WI38 (cell line): Measurements from ENCODE around the gene STYXL2.

ENCODE experiments used
- H3K4me3 ChIP-seq: 2 replicates; pipeline ENCODE4 v1.5.1; 2011; ENCODE audit warnings: low read depth, mild to moderate bottlenecking, control low read depth, low read length
- CTCF ChIP-seq: IDR thresholded peaks from 2 replicates; pipeline ENCODE4 v1.5.1; 2012; ENCODE audit warnings: low read depth, mild to moderate bottlenecking, control low read depth, low read length

STYXL2 gene

GRCh38 chr1:167066333-167067122, 27.3 kb upstream of the STYXL2 start:
- H3K4me3 ChIP-seq: peak overlapping the region; percentile 27; the same call in 1 of the 2 replicates
- TF ChIP-seq CTCF: peak; percentile 91

- no peak for TF ChIP-seq CTCF
- H3K4me3 ChIP-seq: no peak overlapping the region
These were observed 26.0 kb upstream of the STYXL2 start for GRCh38 chr1:167067904-167068303.

- TF ChIP-seq CTCF: no peak
- H3K4me3 ChIP-seq: no peak overlapping the region
These were observed 25.1 kb upstream of the STYXL2 start for GRCh38 chr1:167068761-167069160.

- no peak for TF ChIP-seq CTCF
- H3K4me3 ChIP-seq: no peak overlapping the region
These were observed 22.6 kb upstream of the STYXL2 start for GRCh38 chr1:167071286-167071685.

- H3K4me3 ChIP-seq: no peak overlapping the region
- no peak for TF ChIP-seq CTCF
These were observed 17.7 kb upstream of the STYXL2 start for GRCh38 chr1:167076136-167076710.

GRCh38 chr1:167077128-167077867, 16.6 kb upstream of the STYXL2 start:
- no peak for TF ChIP-seq CTCF
- no peak overlapping the region for H3K4me3 ChIP-seq

- H3K4me3 ChIP-seq: no peak overlapping the region
- TF ChIP-seq CTCF: no peak
These were observed 16.0 kb upstream of the STYXL2 start for GRCh38 chr1:167077868-167078210.
